ENCODE data around the gene PFDN6.

DNA sequence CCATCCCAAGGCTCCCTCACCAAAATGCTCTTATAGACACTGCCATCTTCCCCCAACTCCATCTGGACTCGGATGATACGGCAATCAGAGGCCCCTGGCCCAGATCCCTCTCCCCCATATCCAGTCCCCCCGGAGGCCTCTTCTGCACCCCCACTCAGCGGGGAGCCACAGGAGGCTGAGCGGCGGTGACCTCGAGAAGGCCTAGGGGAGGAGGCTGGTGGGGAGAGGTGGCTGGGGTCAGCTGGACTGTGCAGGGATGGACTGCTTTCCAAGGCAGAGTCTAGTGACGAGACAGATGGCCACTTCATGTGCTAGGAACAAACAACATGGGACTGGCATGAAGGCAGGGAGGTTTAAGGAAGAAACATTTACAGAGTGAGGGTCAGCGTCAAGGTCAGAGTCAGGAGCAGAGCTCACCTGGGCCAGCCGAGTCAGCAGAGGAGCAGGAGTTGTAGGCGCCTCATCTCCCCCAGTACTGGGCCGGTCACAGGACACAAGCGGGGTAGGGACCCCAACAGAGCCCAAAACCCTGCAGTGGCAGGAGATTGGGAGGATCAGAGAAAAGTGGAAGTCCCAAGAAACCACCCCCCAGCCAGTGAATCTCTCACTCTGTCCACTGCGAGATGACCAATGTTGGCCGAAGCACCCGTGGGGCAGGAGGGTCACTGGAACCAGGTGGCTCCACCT, 3.7 kb downstream of the PFDN6 start:
- no peak for TF ChIP-seq POLR2A (IDR thresholded peaks at IDR 0.05; ENCODE audit: borderline replicate concordance, extremely low read depth, insufficient read depth, insufficient read length)
- no peak for TF ChIP-seq EZH2 (IDR thresholded peaks at IDR 0.05)
- TF ChIP-seq CTCF (IDR thresholded peaks at IDR 0.05 in 2 of 3, conservative IDR thresholded peaks at IDR 0.05 in 1 of 3; ENCODE audit: borderline replicate concordance in 1 of 3, insufficient read depth in 1 of 3, low read depth in 2 of 3, low read length in 2 of 3), result no peak
- no peak for TF ChIP-seq JUND (IDR thresholded peaks at IDR 0.05)
- TF ChIP-seq, protein P1, sequence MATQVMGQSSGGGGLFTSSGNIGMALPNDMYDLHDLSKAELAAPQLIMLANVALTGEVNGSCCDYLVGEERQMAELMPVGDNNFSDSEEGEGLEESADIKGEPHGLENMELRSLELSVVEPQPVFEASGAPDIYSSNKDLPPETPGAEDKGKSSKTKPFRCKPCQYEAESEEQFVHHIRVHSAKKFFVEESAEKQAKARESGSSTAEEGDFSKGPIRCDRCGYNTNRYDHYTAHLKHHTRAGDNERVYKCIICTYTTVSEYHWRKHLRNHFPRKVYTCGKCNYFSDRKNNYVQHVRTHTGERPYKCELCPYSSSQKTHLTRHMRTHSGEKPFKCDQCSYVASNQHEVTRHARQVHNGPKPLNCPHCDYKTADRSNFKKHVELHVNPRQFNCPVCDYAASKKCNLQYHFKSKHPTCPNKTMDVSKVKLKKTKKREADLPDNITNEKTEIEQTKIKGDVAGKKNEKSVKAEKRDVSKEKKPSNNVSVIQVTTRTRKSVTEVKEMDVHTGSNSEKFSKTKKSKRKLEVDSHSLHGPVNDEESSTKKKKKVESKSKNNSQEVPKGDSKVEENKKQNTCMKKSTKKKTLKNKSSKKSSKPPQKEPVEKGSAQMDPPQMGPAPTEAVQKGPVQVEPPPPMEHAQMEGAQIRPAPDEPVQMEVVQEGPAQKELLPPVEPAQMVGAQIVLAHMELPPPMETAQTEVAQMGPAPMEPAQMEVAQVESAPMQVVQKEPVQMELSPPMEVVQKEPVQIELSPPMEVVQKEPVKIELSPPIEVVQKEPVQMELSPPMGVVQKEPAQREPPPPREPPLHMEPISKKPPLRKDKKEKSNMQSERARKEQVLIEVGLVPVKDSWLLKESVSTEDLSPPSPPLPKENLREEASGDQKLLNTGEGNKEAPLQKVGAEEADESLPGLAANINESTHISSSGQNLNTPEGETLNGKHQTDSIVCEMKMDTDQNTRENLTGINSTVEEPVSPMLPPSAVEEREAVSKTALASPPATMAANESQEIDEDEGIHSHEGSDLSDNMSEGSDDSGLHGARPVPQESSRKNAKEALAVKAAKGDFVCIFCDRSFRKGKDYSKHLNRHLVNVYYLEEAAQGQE (IDR thresholded peaks at IDR 0.05; ENCODE audit: low read depth), result no peak
- no peak for TF ChIP-seq SIN3A (IDR thresholded peaks at IDR 0.05; ENCODE audit: low read depth)
- TF ChIP-seq, protein P2, sequence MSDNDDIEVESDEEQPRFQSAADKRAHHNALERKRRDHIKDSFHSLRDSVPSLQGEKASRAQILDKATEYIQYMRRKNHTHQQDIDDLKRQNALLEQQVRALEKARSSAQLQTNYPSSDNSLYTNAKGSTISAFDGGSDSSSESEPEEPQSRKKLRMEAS (IDR thresholded peaks at IDR 0.05), result no peak
- TF ChIP-seq EGR1 (IDR thresholded peaks at IDR 0.05; ENCODE audit: low read depth), result no peak
- TF ChIP-seq TCF7L2 (IDR thresholded peaks at IDR 0.05; ENCODE audit: borderline replicate concordance, extremely low read depth, insufficient read depth, insufficient read length), result no peak
